H9 (cell line): ENCODE data around the gene APP. TPM values are rescaled to one million over a fixed set of nuclear protein-coding genes. Genes with fewer than 3 reads are reported as not detected.

ENCODE experiments used
- DNase-seq: peaks from one replicate; pipeline ENCODE4 v3.0.0-alpha.2; 2017
- H2AFZ ChIP-seq: one replicate; pipeline ENCODE4 v1.6.1; 2013; ENCODE audit warnings: mild to moderate bottlenecking, low read length, control low read depth, moderate library complexity
- H2AK5ac ChIP-seq: 2 replicates; pipeline ENCODE4 v1.6.1; 2013; ENCODE audit warnings: low read length, control low read depth, mixed read lengths; ENCODE audit not compliant: insufficient read length
- H2BK120ac ChIP-seq: one replicate; pipeline ENCODE4 v1.6.1; 2013; ENCODE audit warnings: low read depth, mild to moderate bottlenecking, low read length, control low read depth, inconsistent platforms; ENCODE audit not compliant: poor library complexity, severe bottlenecking
- H2BK12ac ChIP-seq: 2 replicates; pipeline ENCODE4 v1.6.1; 2013; ENCODE audit warnings: low read length, control low read depth, mixed read lengths, low read depth; ENCODE audit not compliant: insufficient read length
- H2BK15ac ChIP-seq: 2 replicates; pipeline ENCODE4 v1.6.1; 2013; ENCODE audit warnings: low read depth, low read length, control low read depth
- H2BK20ac ChIP-seq: one replicate; pipeline ENCODE4 v1.6.1; 2013; ENCODE audit warnings: low read depth, mild to moderate bottlenecking, low read length, control low read depth, inconsistent platforms; ENCODE audit not compliant: poor library complexity, severe bottlenecking
- H2BK5ac ChIP-seq: 2 replicates; pipeline ENCODE4 v1.6.1; 2013; ENCODE audit warnings: low read length, control low read depth, mixed read lengths; ENCODE audit not compliant: insufficient read length
- H3K14ac ChIP-seq: 2 replicates; pipeline ENCODE4 v1.6.1; 2013; ENCODE audit warnings: low read length, control low read depth; ENCODE audit not compliant: insufficient read depth
- H3K18ac ChIP-seq: 2 replicates; pipeline ENCODE4 v1.6.1; 2013; ENCODE audit warnings: low read depth, mild to moderate bottlenecking, mixed read lengths, low read length, control low read depth; ENCODE audit not compliant: insufficient read length
- H3K23ac ChIP-seq: 2 replicates; pipeline ENCODE4 v1.6.1; 2013; ENCODE audit warnings: low read length, control low read depth, mixed read lengths, low read depth; ENCODE audit not compliant: insufficient read length
- H3K23me2 ChIP-seq: 2 replicates; pipeline ENCODE4 v1.6.1; 2013; ENCODE audit warnings: low read depth, mild to moderate bottlenecking, mixed read lengths, low read length, control low read depth; ENCODE audit not compliant: insufficient read length, poor library complexity, severe bottlenecking
- H3K27ac ChIP-seq: 2 replicates; pipeline ENCODE4 v1.5.1; 2013; ENCODE audit warnings: low read length, control low read depth, mixed read lengths, low read depth; ENCODE audit not compliant: insufficient read length
- H3K27me3 ChIP-seq: 2 replicates; pipeline ENCODE4 v1.6.1; 2013; ENCODE audit warnings: low read length, control low read depth, inconsistent platforms; ENCODE audit not compliant: insufficient read depth
- H3K4ac ChIP-seq: 2 replicates; pipeline ENCODE4 v1.6.1; 2013; ENCODE audit warnings: low read depth, mild to moderate bottlenecking, control low read depth, inconsistent platforms, low read length, moderate library complexity
- H3K4me1 ChIP-seq: 2 replicates; pipeline ENCODE4 v1.6.1; 2013; ENCODE audit warnings: low read length, control low read depth, inconsistent platforms; ENCODE audit not compliant: insufficient read depth
- H3K4me2 ChIP-seq: 2 replicates; pipeline ENCODE4 v1.6.1; 2013; ENCODE audit warnings: low read length, control low read depth, mixed read lengths; ENCODE audit not compliant: insufficient read length, insufficient read depth
- H3K56ac ChIP-seq: 2 replicates; pipeline ENCODE4 v1.6.1; 2013; ENCODE audit warnings: low read depth, mild to moderate bottlenecking, mixed read lengths, low read length, control low read depth; ENCODE audit not compliant: insufficient read length
- H3K79me1 ChIP-seq: 2 replicates; pipeline ENCODE4 v1.6.1; 2013; ENCODE audit warnings: low read depth, mild to moderate bottlenecking, moderate library complexity, low read length, control low read depth, inconsistent platforms; ENCODE audit not compliant: insufficient read depth, poor library complexity, severe bottlenecking
- H3K79me2 ChIP-seq: 2 replicates; pipeline ENCODE4 v1.6.1; 2013; ENCODE audit warnings: low read length, control low read depth, inconsistent platforms; ENCODE audit not compliant: insufficient read depth
- H3K9ac ChIP-seq: 2 replicates; pipeline ENCODE4 v1.6.1; 2013; ENCODE audit warnings: low read length, control low read depth, mixed read lengths; ENCODE audit not compliant: insufficient read length; ENCODE audit errors: extremely low read depth
- H3K9me3 ChIP-seq: one replicate; pipeline ENCODE4 v1.6.1; 2013; ENCODE audit warnings: low read depth, low read length, inconsistent platforms; ENCODE audit not compliant: control insufficient read depth
- H3T11ph ChIP-seq: one replicate; pipeline ENCODE4 v1.6.1; 2013; ENCODE audit warnings: mild to moderate bottlenecking, low read length, control low read depth, inconsistent platforms
- H4K20me1 ChIP-seq: one replicate; pipeline ENCODE4 v1.6.1; 2013; ENCODE audit not compliant: control insufficient read depth, insufficient read length, insufficient read depth
- H4K5ac ChIP-seq: 2 replicates; pipeline ENCODE4 v1.6.1; 2013; ENCODE audit warnings: low read depth, mild to moderate bottlenecking, mixed read lengths, low read length, control low read depth; ENCODE audit not compliant: insufficient read length
- H4K8ac ChIP-seq: replicated peaks from 2 replicates; pipeline ENCODE4 v1.6.1; 2013; ENCODE audit warnings: low read length, control low read depth, mixed read lengths, low read depth; ENCODE audit not compliant: insufficient read length
- H4K91ac ChIP-seq: 2 replicates; pipeline ENCODE4 v1.6.1; 2013; ENCODE audit warnings: low read depth, mild to moderate bottlenecking, moderate library complexity, mixed read lengths, low read length, control low read depth; ENCODE audit not compliant: insufficient read length
- H3K27ac Mint-ChIP-seq, 3 experiments: 2 replicates in 2 of 3; 3 replicates in 1 of 3; pipeline ENCODE4 v1.8.0; 2020 to 2021; ENCODE audit warnings: mixed read lengths in 3 of 3, mild to moderate bottlenecking in 1 of 3, moderate library complexity in 1 of 3
- H3K27me3 Mint-ChIP-seq: 2 replicates; pipeline ENCODE4 v1.8.0; 2021; ENCODE audit warnings: low read depth, mild to moderate bottlenecking, moderate library complexity, mixed read lengths
- H3K36me3 Mint-ChIP-seq, 3 experiments: 2 replicates in 2 of 3; 3 replicates in 1 of 3; pipeline ENCODE4 v1.8.0; 2020 to 2021; ENCODE audit warnings: low read depth in 3 of 3, mixed read lengths in 3 of 3; ENCODE audit not compliant: insufficient read depth in 1 of 3
- H3K4me1 Mint-ChIP-seq, 2 experiments: 2 replicates each; pipeline ENCODE4 v1.8.0; 2020; ENCODE audit warnings: mixed read lengths in 2 of 2
- H3K4me3 Mint-ChIP-seq, 2 experiments: 2 replicates in 1 of 2; 3 replicates in 1 of 2; pipeline ENCODE4 v1.8.0; 2020 to 2021; ENCODE audit warnings: mild to moderate bottlenecking in 2 of 2, mixed read lengths in 2 of 2, moderate library complexity in 1 of 2
- H3K9me3 Mint-ChIP-seq, 2 experiments: 2 replicates in 1 of 2; 3 replicates in 1 of 2; pipeline ENCODE4 v1.8.0; 2020; ENCODE audit warnings: mild to moderate bottlenecking in 2 of 2, mixed read lengths in 2 of 2, moderate library complexity in 1 of 2
- CTCF ChIP-seq: fragments of 200-600 bp; sonication (generic); conservative IDR thresholded peaks from 3 replicates; pipeline ENCODE4 v1.8.0; 2021; ENCODE audit warnings: antibody characterized with exemption, mild to moderate bottlenecking
- WGBS: extraction: QIAGEN DNeasy Blood & Tissue Kit; methylation state at CpG from one replicate; pipeline ENCODE4 v1.1.7; 2013; ENCODE audit warnings: missing lambda C conversion rate, low lambda C conversion rate, mixed read lengths; ENCODE audit not compliant: insufficient read length; ENCODE audit errors: extremely low coverage; 5-methylcytosine and 5-hydroxymethylcytosine counted together
- total RNA-seq: library from RNA; stranded (reverse); gene quantifications from 2 replicates; pipeline ENCODE4 v1.2.1, GENCODE V29; 2021

The APP gene
- total RNA-seq, 1 experiment from 2014 or later: 380 TPM

GRCh38 chr21:26041431-26042180 lies 129.0 kb downstream of the APP start:
- Histone ChIP-seq H3K4ac (no peak overlapping the region), H3K79me1 (peaks cover 4% of the 10 kb centered on the region), H4K20me1 (no peaks in the 10 kb centered on the region), H3K56ac (no peak overlapping the region), H3K9ac (no peak overlapping the region), H3K23me2 (no peaks in the 10 kb centered on the region), H3K23ac (no peak overlapping the region), H2AK5ac (no peak overlapping the region), H3K14ac (no peak overlapping the region), H3K4me2 (no peak overlapping the region), H3K27ac (no peak overlapping the region), H2BK12ac (no peak overlapping the region), H3T11ph (no peak overlapping the region), H2BK5ac (no peak overlapping the region), H2BK120ac (no peak overlapping the region), H3K79me2 (peaks cover 5% of the 10 kb centered on the region; the same call in 1 of the 2 replicates), H3K18ac (no peak overlapping the region), H2AFZ (no peak overlapping the region), H4K91ac (no peak overlapping the region), H2BK15ac (no peak overlapping the region), H3K27me3 (no peaks in the 10 kb centered on the region), H4K5ac (no peak overlapping the region), H3K9me3 (no peaks in the 10 kb centered on the region), H3K4me1 (no peaks in the 10 kb centered on the region; the same call in 1 of the 2 replicates), H2BK20ac (no peak overlapping the region), H4K8ac (no peak overlapping the region)
- no peak for DNase-seq
- H3K4me3 Mint-ChIP-seq: no peak overlapping the region
- peak overlapping the region; percentile 22 to 55 (median 31); a peak in 4 of 7 replicates for H3K27ac Mint-ChIP-seq
- peaks cover 23% of the 10 kb centered on the region in 2 experiments for H3K4me1 Mint-ChIP-seq
- H3K27me3 Mint-ChIP-seq: no peaks in the 10 kb centered on the region
- H3K9me3 Mint-ChIP-seq: peaks cover 3 to 10% of the 10 kb centered on the region in 2 experiments; a peak in 3 of 5 replicates
- H3K36me3 Mint-ChIP-seq: peaks cover 19 to 30% (median 26%) of the 10 kb centered on the region in 3 experiments
- TF ChIP-seq CTCF: no peak
- WGBS: no CpG with 5 or more reads among the region's 3 CpGs
